ENCODE data around the gene BLM. TPM values are rescaled to one million over a fixed set of nuclear protein-coding genes. Genes with fewer than 3 reads are reported as not detected.

The BLM gene
- total RNA-seq, 2 donors from 2014 or later, result 19.3 to 26.7 TPM

GRCh38 chr15:90690585-90690984 is 26.6 kb upstream of the BLM start:
- no peaks in the 10 kb centered on the region for H3K4me1 ChIP-seq
- no peak overlapping the region for H3K27ac ChIP-seq
- no peak for TF ChIP-seq CTCF (IDR thresholded peaks at IDR 0.05)
- no peaks in the 10 kb centered on the region for H3K9me3 ChIP-seq
- H3K27me3 ChIP-seq, result no peaks in the 10 kb centered on the region
- DNase-seq (ENCODE audit: low spot score), result no peak
- no peak overlapping the region for H3K4me3 ChIP-seq
- H3K36me3 ChIP-seq, result no peaks in the 10 kb centered on the region

DNA sequence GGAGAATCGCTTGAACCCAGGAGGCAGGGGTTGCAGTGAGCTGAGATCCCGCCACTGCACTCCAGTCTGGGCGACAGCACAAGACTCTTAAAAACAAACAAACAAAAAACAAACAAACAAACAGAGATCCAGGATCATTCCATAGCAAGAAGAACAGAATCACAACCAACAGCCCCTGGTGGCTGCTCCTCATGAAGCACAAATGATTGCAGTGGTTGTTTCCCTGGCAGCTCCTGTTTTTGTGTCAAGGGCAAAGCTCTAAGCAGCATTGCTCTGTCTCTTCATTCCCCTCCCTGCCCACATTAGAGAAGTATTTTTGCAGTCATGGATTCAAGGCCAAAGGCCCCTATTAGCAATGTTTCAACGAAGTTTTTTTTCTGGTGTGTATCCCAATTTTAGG is 25.8 kb upstream of the BLM start:
- H3K36me3 ChIP-seq, result no peaks in the 10 kb centered on the region
- H3K4me1 ChIP-seq, result no peaks in the 10 kb centered on the region
- no peaks in the 10 kb centered on the region for H3K9me3 ChIP-seq
- H3K27me3 ChIP-seq, result no peaks in the 10 kb centered on the region
- no peak overlapping the region for H3K4me3 ChIP-seq
- no peak for DNase-seq (ENCODE audit: low spot score)
- H3K27ac ChIP-seq, result no peak overlapping the region
- no peak for TF ChIP-seq CTCF (IDR thresholded peaks at IDR 0.05)

GRCh38 chr15:90691982-90692773 is 25.0 kb upstream of the BLM start:
- no peaks in the 10 kb centered on the region for H3K9me3 ChIP-seq
- H3K36me3 ChIP-seq, result no peaks in the 10 kb centered on the region
- no peak for DNase-seq (ENCODE audit: low spot score)
- H3K27ac ChIP-seq, result no peak overlapping the region
- H3K27me3 ChIP-seq, result no peaks in the 10 kb centered on the region
- H3K4me1 ChIP-seq, result no peaks in the 10 kb centered on the region
- no peak overlapping the region for H3K4me3 ChIP-seq
- no peak for TF ChIP-seq CTCF (IDR thresholded peaks at IDR 0.05)

DNA sequence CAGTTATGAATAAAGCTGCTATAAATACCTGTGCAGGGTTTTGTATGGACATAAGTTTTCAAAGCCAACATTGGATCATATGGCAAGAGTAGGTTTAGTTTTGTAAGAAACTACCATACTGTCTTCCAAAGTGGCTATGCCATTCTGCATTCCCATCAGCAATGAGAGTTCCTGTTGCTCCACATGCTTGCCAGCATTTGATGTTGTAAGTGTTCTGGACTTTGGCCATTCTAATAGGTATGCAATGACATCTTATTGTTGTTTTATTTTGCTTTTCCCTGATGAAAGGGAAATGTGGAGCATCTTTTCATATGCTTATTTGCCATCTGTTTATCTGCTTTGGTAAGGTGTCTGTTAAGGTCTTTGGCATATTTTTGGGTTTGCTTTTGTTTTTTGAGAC is 22.2 kb upstream of the BLM start:
- Histone ChIP-seq H3K27me3 (no peaks in the 10 kb centered on the region), H3K9me3 (no peaks in the 10 kb centered on the region), H3K4me3 (no peak overlapping the region), H3K36me3 (no peaks in the 10 kb centered on the region), H3K27ac (no peak overlapping the region), H3K4me1 (no peaks in the 10 kb centered on the region)
- TF ChIP-seq CTCF (IDR thresholded peaks at IDR 0.05), result no peak
- DNase-seq (ENCODE audit: low spot score), result no peak

DNA sequence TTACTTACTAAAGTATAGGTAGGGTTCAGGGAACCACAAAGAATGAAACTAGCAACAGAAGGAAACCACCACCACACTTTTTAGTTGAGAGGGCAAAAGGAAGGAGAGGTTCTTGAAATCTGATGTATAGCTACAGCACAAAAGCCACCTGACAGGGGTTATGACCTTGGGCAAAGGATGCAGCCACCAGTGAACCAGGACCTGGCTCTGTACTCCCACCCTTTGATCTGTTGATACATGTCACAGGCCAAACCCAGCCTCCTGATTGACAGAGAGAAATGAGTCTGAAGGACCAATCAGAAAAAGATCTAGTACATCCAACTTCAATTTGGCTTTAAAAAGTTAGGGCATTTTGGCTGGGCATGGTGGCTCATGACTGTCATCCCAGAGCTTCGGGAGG is 20.0 kb upstream of the BLM start:
- TF ChIP-seq CTCF (IDR thresholded peaks at IDR 0.05), result no peak
- Histone ChIP-seq H3K27ac (no peak overlapping the region), H3K27me3 (no peaks in the 10 kb centered on the region), H3K4me3 (no peak overlapping the region), H3K9me3 (no peaks in the 10 kb centered on the region), H3K36me3 (no peaks in the 10 kb centered on the region), H3K4me1 (no peaks in the 10 kb centered on the region)
- no peak for DNase-seq (ENCODE audit: low spot score)

GRCh38 chr15:90698629-90699028 is 18.5 kb upstream of the BLM start:
- DNase-seq (ENCODE audit: low spot score), result no peak
- Histone ChIP-seq H3K27ac (no peak overlapping the region), H3K4me3 (no peak overlapping the region), H3K4me1 (no peaks in the 10 kb centered on the region), H3K27me3 (no peaks in the 10 kb centered on the region), H3K9me3 (peaks cover 0 to 10% of the 10 kb centered on the region in 2 donors), H3K36me3 (no peaks in the 10 kb centered on the region)
- TF ChIP-seq CTCF (IDR thresholded peaks at IDR 0.05), result no peak

Measured in right atrium auricular region (tissue), 2 donors.